HL-60 (cell line): ENCODE measurements around the gene SLC15A3.

Experiments
- GABPA ChIP-seq: IDR thresholded peaks from 2 replicates; pipeline ENCODE4 v1.6.1; 2012; ENCODE audit warnings: low read depth
- POLR2AphosphoS5 ChIP-seq: IDR thresholded peaks from 2 replicates; pipeline ENCODE4 v1.6.1; 2012; ENCODE audit warnings: low read depth
- SPI1 ChIP-seq: IDR thresholded peaks from 2 replicates; pipeline ENCODE4 v1.6.1; 2012; ENCODE audit warnings: low read depth, mild to moderate bottlenecking, borderline replicate concordance
- TF ChIP-seq, protein P1 (sequence below): IDR thresholded peaks from one replicate; pipeline ENCODE4 v1.5.1; 2011; ENCODE audit warnings: low read length, control low read depth, inconsistent platforms; ENCODE audit not compliant: insufficient read depth
- TF ChIP-seq, protein P2 (sequence below): IDR thresholded peaks from 2 replicates; pipeline ENCODE4 v1.6.1; 2012; ENCODE audit warnings: low read depth; ENCODE audit not compliant: insufficient replicate concordance

DNA sequence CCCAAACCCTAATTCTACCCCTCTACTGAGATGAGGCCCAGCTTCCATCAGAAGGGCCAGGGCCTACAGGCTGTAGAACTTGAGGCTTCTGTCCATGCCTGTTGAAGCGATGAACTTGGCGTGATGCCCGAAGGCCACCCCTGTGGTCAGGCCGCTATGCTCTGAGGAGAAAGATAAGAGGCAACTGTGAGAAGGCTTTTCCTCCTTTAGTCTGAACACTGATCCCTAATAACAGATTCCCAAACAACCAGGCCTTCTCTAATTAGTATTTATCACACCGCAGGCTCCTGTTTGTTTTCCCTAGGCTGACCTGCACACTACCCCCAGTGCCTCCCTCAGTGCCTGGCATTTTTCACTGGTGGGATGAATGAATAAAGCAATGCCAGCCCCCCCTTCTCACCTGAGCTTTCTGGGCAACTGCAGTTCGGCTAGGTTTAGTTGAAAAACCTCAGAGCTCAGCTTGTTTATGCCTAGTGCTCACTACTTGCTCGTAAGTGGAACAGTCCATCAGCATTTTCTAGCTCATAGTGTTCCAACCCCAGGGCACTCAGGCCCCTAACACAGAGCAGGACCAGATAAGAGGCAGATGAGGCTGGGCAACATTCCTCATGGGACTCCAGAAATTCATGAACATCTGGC is 60.8 kb downstream of the SLC15A3 start:
- TF ChIP-seq, protein P1, sequence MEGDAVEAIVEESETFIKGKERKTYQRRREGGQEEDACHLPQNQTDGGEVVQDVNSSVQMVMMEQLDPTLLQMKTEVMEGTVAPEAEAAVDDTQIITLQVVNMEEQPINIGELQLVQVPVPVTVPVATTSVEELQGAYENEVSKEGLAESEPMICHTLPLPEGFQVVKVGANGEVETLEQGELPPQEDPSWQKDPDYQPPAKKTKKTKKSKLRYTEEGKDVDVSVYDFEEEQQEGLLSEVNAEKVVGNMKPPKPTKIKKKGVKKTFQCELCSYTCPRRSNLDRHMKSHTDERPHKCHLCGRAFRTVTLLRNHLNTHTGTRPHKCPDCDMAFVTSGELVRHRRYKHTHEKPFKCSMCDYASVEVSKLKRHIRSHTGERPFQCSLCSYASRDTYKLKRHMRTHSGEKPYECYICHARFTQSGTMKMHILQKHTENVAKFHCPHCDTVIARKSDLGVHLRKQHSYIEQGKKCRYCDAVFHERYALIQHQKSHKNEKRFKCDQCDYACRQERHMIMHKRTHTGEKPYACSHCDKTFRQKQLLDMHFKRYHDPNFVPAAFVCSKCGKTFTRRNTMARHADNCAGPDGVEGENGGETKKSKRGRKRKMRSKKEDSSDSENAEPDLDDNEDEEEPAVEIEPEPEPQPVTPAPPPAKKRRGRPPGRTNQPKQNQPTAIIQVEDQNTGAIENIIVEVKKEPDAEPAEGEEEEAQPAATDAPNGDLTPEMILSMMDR, result no peak
- TF ChIP-seq POLR2AphosphoS5 (no peak), GABPA (no peak), SPI1 (no peak)
- TF ChIP-seq, protein P2, sequence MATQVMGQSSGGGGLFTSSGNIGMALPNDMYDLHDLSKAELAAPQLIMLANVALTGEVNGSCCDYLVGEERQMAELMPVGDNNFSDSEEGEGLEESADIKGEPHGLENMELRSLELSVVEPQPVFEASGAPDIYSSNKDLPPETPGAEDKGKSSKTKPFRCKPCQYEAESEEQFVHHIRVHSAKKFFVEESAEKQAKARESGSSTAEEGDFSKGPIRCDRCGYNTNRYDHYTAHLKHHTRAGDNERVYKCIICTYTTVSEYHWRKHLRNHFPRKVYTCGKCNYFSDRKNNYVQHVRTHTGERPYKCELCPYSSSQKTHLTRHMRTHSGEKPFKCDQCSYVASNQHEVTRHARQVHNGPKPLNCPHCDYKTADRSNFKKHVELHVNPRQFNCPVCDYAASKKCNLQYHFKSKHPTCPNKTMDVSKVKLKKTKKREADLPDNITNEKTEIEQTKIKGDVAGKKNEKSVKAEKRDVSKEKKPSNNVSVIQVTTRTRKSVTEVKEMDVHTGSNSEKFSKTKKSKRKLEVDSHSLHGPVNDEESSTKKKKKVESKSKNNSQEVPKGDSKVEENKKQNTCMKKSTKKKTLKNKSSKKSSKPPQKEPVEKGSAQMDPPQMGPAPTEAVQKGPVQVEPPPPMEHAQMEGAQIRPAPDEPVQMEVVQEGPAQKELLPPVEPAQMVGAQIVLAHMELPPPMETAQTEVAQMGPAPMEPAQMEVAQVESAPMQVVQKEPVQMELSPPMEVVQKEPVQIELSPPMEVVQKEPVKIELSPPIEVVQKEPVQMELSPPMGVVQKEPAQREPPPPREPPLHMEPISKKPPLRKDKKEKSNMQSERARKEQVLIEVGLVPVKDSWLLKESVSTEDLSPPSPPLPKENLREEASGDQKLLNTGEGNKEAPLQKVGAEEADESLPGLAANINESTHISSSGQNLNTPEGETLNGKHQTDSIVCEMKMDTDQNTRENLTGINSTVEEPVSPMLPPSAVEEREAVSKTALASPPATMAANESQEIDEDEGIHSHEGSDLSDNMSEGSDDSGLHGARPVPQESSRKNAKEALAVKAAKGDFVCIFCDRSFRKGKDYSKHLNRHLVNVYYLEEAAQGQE, result no peak
